Mesothelial cell of epicardium (in vitro differentiated cells): ENCODE results near the gene CRISP1. TPM values are rescaled to one million over a fixed set of nuclear protein-coding genes. Genes with fewer than 3 reads are reported as not detected.
A peak's percentile ranks its signal among the peaks of the same experiment; 100 is the strongest.

ENCODE experiments used
- DNase-seq, 2 experiments: peaks; one replicate each; pipeline ENCODE4 v3.0.0; 2021; ENCODE audit warnings: low spot score in 2 of 2; ENCODE audit not compliant: unreplicated experiment in 2 of 2
- H3K27ac Mint-ChIP-seq: 2 replicates; pipeline ENCODE4 v1.8.0; 2021; ENCODE audit warnings: mixed read lengths
- H3K27me3 Mint-ChIP-seq: 2 replicates; pipeline ENCODE4 v1.8.0; 2021; ENCODE audit warnings: low read depth, mixed read lengths
- H3K36me3 Mint-ChIP-seq: 2 replicates; pipeline ENCODE4 v1.8.0; 2021; ENCODE audit warnings: mixed read lengths
- H3K4me1 Mint-ChIP-seq: 2 replicates; pipeline ENCODE4 v1.8.0; 2021; ENCODE audit warnings: mixed read lengths
- H3K4me3 Mint-ChIP-seq: 2 replicates; pipeline ENCODE4 v1.8.0; 2021; ENCODE audit warnings: mild to moderate bottlenecking, moderate library complexity, mixed read lengths
- H3K9me3 Mint-ChIP-seq: 2 replicates; pipeline ENCODE4 v1.8.0; 2021; ENCODE audit warnings: mixed read lengths
- CTCF ChIP-seq: fragments of 200-600 bp; sonication (generic); IDR thresholded peaks from one replicate; pipeline ENCODE4 v1.5.0; 2021; ENCODE audit warnings: antibody characterized with exemption; ENCODE audit not compliant: unreplicated experiment
- total RNA-seq: library from RNA; stranded (reverse); gene quantifications from 3 replicates; pipeline ENCODE4 v1.2.1, GENCODE V29; 2021

Gene CRISP1
- total RNA-seq, 1 donor from 2014 or later, result not detected

- no peaks in the 10 kb centered on the region for H3K27me3 Mint-ChIP-seq
- no peak for TF ChIP-seq CTCF
- H3K27ac Mint-ChIP-seq, result no peak overlapping the region
- DNase-seq, result no peak
- peaks cover 21% of the 10 kb centered on the region for H3K4me1 Mint-ChIP-seq
- H3K4me3 Mint-ChIP-seq, result no peak overlapping the region
- peaks cover 59% of the 10 kb centered on the region for H3K9me3 Mint-ChIP-seq
- peaks cover 10% of the 10 kb centered on the region for H3K36me3 Mint-ChIP-seq
These were observed 25.9 kb upstream of the CRISP1 start for GRCh38 chr6:49892280-49892679.

- Mint-ChIP-seq H3K9me3 (peaks cover 46% of the 10 kb centered on the region), H3K4me3 (no peak overlapping the region), H3K4me1 (peaks cover 21% of the 10 kb centered on the region), H3K27ac (peak overlapping the region; percentile 22), H3K27me3 (no peaks in the 10 kb centered on the region), H3K36me3 (peaks cover 10% of the 10 kb centered on the region)
- TF ChIP-seq CTCF, result no peak
- DNase-seq, result no peak
These were observed 24.7 kb upstream of the CRISP1 start for GRCh38 chr6:49890988-49891387.

- H3K9me3 Mint-ChIP-seq, result peaks cover 36% of the 10 kb centered on the region
- DNase-seq, result no peak
- no peak for TF ChIP-seq CTCF
- peaks cover 2% of the 10 kb centered on the region for H3K36me3 Mint-ChIP-seq
- peaks cover 21% of the 10 kb centered on the region for H3K4me1 Mint-ChIP-seq
- no peak overlapping the region for H3K27ac Mint-ChIP-seq
- H3K4me3 Mint-ChIP-seq, result no peak overlapping the region
- H3K27me3 Mint-ChIP-seq, result no peaks in the 10 kb centered on the region
These were observed 22.6 kb upstream of the CRISP1 start for GRCh38 chr6:49888742-49889431.

- no peak for DNase-seq
- Mint-ChIP-seq H3K4me3 (no peak overlapping the region), H3K9me3 (peaks cover 33% of the 10 kb centered on the region), H3K27me3 (no peaks in the 10 kb centered on the region), H3K36me3 (no peaks in the 10 kb centered on the region), H3K4me1 (peaks cover 11% of the 10 kb centered on the region), H3K27ac (no peak overlapping the region)
- no peak for TF ChIP-seq CTCF
These were observed 2.7 kb upstream of the CRISP1 start for GRCh38 chr6:49868951-49869529.

- Mint-ChIP-seq H3K9me3 (peaks cover 19% of the 10 kb centered on the region), H3K27ac (no peak overlapping the region), H3K27me3 (no peaks in the 10 kb centered on the region), H3K4me1 (peaks cover 4% of the 10 kb centered on the region), H3K36me3 (no peaks in the 10 kb centered on the region), H3K4me3 (no peak overlapping the region)
- TF ChIP-seq CTCF, result no peak
- no peak for DNase-seq
These were observed 10.1 kb downstream of the CRISP1 start for GRCh38 chr6:49856282-49856681.
